Neural cell (in vitro differentiated cells): ENCODE results near the gene LRRC8D. TPM values are rescaled to one million over a fixed set of nuclear protein-coding genes. Genes with fewer than 3 reads are reported as not detected.

Source experiments
- H2AFZ ChIP-seq: fragments of 200-600, 300-800 bp; sonication (generic), shearing (Covaris generic); 2 replicates; pipeline ENCODE4 v1.6.0; 2014; ENCODE audit warnings: low read depth, mild to moderate bottlenecking, antibody characterized with exemption, low read length, moderate library complexity
- H3F3A ChIP-seq: fragments of 200-600 bp; shearing (Covaris generic); 2 replicates; pipeline ENCODE4 v1.6.1; 2016; ENCODE audit warnings: mild to moderate bottlenecking, moderate library complexity, mixed read lengths, antibody characterized with exemption, low read length; ENCODE audit not compliant: insufficient read depth, poor library complexity, severe bottlenecking
- H3K27ac ChIP-seq: fragments of 200-600, 300-800 bp; sonication (generic), shearing (Covaris generic); 2 replicates; pipeline ENCODE4 v1.5.1; 2014; ENCODE audit warnings: mild to moderate bottlenecking, low read length, moderate library complexity
- H3K27me3 ChIP-seq: fragments of 300-800, 200-600 bp; sonication (generic), shearing (Covaris generic); 2 replicates; pipeline ENCODE4 v1.6.0; 2014; ENCODE audit warnings: mild to moderate bottlenecking, low read depth, low read length, moderate library complexity; ENCODE audit not compliant: insufficient read depth
- H3K36me3 ChIP-seq: fragments of 300-800, 200-600 bp; sonication (generic), shearing (Covaris generic); 2 replicates; pipeline ENCODE4 v1.5.1; 2014; ENCODE audit warnings: mild to moderate bottlenecking, antibody characterized with exemption, low read length, moderate library complexity; ENCODE audit not compliant: insufficient read depth
- H3K4me2 ChIP-seq: fragments of 300-800, 200-600 bp; sonication (generic), shearing (Covaris generic); 2 replicates; pipeline ENCODE4 v1.6.0; 2014; ENCODE audit warnings: mild to moderate bottlenecking, low read length
- H3K4me3 ChIP-seq: fragments of 300-800, 200-600 bp; sonication (generic), shearing (Covaris generic); 2 replicates; pipeline ENCODE4 v1.5.1; 2014; ENCODE audit warnings: mild to moderate bottlenecking, low read length, moderate library complexity
- H3K79me2 ChIP-seq: fragments of 200-600 bp; shearing (Covaris generic); replicated peaks from 2 replicates; pipeline ENCODE4 v1.6.0; 2014; ENCODE audit warnings: mild to moderate bottlenecking, low read length, moderate library complexity; ENCODE audit not compliant: insufficient read depth
- H3K9ac ChIP-seq: fragments of 300-800, 200-600 bp; sonication (generic), shearing (Covaris generic); 2 replicates; pipeline ENCODE4 v1.6.1; 2016; ENCODE audit warnings: mild to moderate bottlenecking, low read length, mixed read lengths
- H3K9me2 ChIP-seq: fragments of 200-600 bp; shearing (Covaris generic); 2 replicates; pipeline ENCODE4 v1.6.1; 2016; ENCODE audit warnings: mild to moderate bottlenecking, low read length, mixed read lengths; ENCODE audit not compliant: insufficient read depth
- H3K9me3 ChIP-seq: fragments of 200-600, 300-800 bp; sonication (generic), shearing (Covaris generic); 2 replicates; pipeline ENCODE4 v1.6.1; 2016; ENCODE audit warnings: mild to moderate bottlenecking, mixed run types, low read length, moderate library complexity, mixed read lengths
- H4K20me1 ChIP-seq: fragments of 200-600 bp; shearing (Covaris generic); 2 replicates; pipeline ENCODE4 v1.6.1; 2016; ENCODE audit warnings: mild to moderate bottlenecking, mixed run types; ENCODE audit not compliant: insufficient read depth
- CTCF ChIP-seq: fragments of 450-650 bp; IDR thresholded peaks from 2 replicates; pipeline ENCODE4 v1.5.1; 2014; ENCODE audit warnings: antibody characterized with exemption, mild to moderate bottlenecking, moderate library complexity; ENCODE audit not compliant: poor library complexity, severe bottlenecking
- EP300 ChIP-seq: fragments of 450-650 bp; conservative IDR thresholded peaks from 2 replicates; pipeline ENCODE4 v1.6.1; 2014; ENCODE audit warnings: antibody characterized with exemption, mild to moderate bottlenecking, moderate library complexity; ENCODE audit not compliant: poor library complexity, severe bottlenecking
- EZH2 ChIP-seq: fragments of 200-600, 300-800 bp; shearing (Covaris generic), sonication (generic); IDR thresholded peaks from 2 replicates; pipeline ENCODE4 v1.6.1; 2014; ENCODE audit warnings: antibody characterized with exemption, low read length, borderline replicate concordance, mild to moderate bottlenecking; ENCODE audit not compliant: insufficient read depth, poor library complexity, severe bottlenecking
- MXI1 ChIP-seq: fragments of 450-650 bp; conservative IDR thresholded peaks from 2 replicates; pipeline ENCODE4 v1.6.1; 2014; ENCODE audit warnings: antibody characterized with exemption, mild to moderate bottlenecking; ENCODE audit not compliant: poor library complexity, severe bottlenecking
- POLR2AphosphoS5 ChIP-seq: IDR thresholded peaks from 2 replicates; pipeline ENCODE4 v1.6.1; 2012
- RAD21 ChIP-seq: fragments of 450-650 bp; conservative IDR thresholded peaks from 2 replicates; pipeline ENCODE4 v1.6.1; 2014; ENCODE audit warnings: antibody characterized with exemption, mild to moderate bottlenecking, moderate library complexity
- REST ChIP-seq: IDR thresholded peaks from 2 replicates; pipeline ENCODE4 v1.6.1; 2012; ENCODE audit warnings: borderline replicate concordance
- SMC3 ChIP-seq: fragments of 450-650 bp; conservative IDR thresholded peaks from 2 replicates; pipeline ENCODE4 v1.6.1; 2014; ENCODE audit warnings: antibody characterized with exemption, mild to moderate bottlenecking, moderate library complexity; ENCODE audit not compliant: poor library complexity
- TAF1 ChIP-seq: IDR thresholded peaks from 2 replicates; pipeline ENCODE4 v1.6.1; 2012; ENCODE audit warnings: low read depth
- polyA plus RNA-seq: library from polyadenylated mRNA; depleted of rRNA; stranded (reverse); fragments of >200 nt; gene quantifications from 2 replicates; pipeline ENCODE4 v1.2.3, GENCODE V29; 2014

LRRC8D gene
- polyA plus RNA-seq, 1 donor from 2014 or later: 43.7 TPM

- H3K9ac ChIP-seq: no peak overlapping the region
- H3K4me3 ChIP-seq: no peak overlapping the region
- H3K27ac ChIP-seq: no peak overlapping the region
- H3K4me2 ChIP-seq: no peak overlapping the region
- H3F3A ChIP-seq: no peaks in the 10 kb centered on the region
- H3K9me3 ChIP-seq: no peaks in the 10 kb centered on the region
- no peak for TF ChIP-seq POLR2AphosphoS5
- no peak for TF ChIP-seq EP300
- TF ChIP-seq MXI1: no peak
- no peak overlapping the region for H2AFZ ChIP-seq
- no peaks in the 10 kb centered on the region for H3K36me3 ChIP-seq
- H3K9me2 ChIP-seq: no peaks in the 10 kb centered on the region
- H3K79me2 ChIP-seq: no peaks in the 10 kb centered on the region
- no peaks in the 10 kb centered on the region for H4K20me1 ChIP-seq
- H3K27me3 ChIP-seq: no peaks in the 10 kb centered on the region
Measured at GRCh38 chr1:89887713-89888112, 66.9 kb downstream of the LRRC8D start.

- no peaks in the 10 kb centered on the region for H3K36me3 ChIP-seq
- no peak overlapping the region for H3K27ac ChIP-seq
- H3K4me3 ChIP-seq: no peak overlapping the region
- H3K9me3 ChIP-seq: no peaks in the 10 kb centered on the region
- no peaks in the 10 kb centered on the region for H3K27me3 ChIP-seq
- no peak for TF ChIP-seq TAF1
- no peak for TF ChIP-seq SMC3
- TF ChIP-seq MXI1: no peak
- no peak for TF ChIP-seq POLR2AphosphoS5
- no peak for TF ChIP-seq EZH2
- TF ChIP-seq RAD21: no peak
- TF ChIP-seq REST: no peak
- TF ChIP-seq EP300: no peak
- no peak overlapping the region for H2AFZ ChIP-seq
- H3K4me2 ChIP-seq: no peak overlapping the region
- no peaks in the 10 kb centered on the region for H4K20me1 ChIP-seq
- no peaks in the 10 kb centered on the region for H3F3A ChIP-seq
- H3K9me2 ChIP-seq: no peaks in the 10 kb centered on the region
- H3K9ac ChIP-seq: no peak overlapping the region
- no peaks in the 10 kb centered on the region for H3K79me2 ChIP-seq
Measured at GRCh38 chr1:89888480-89889322, 67.9 kb downstream of the LRRC8D start.

- H3K4me3 ChIP-seq: no peak overlapping the region
- no peaks in the 10 kb centered on the region for H4K20me1 ChIP-seq
- no peaks in the 10 kb centered on the region for H3K27me3 ChIP-seq
- H3K9ac ChIP-seq: no peak overlapping the region
- H3K9me3 ChIP-seq: no peaks in the 10 kb centered on the region
- TF ChIP-seq CTCF: no peak
- TF ChIP-seq SMC3: no peak
- TF ChIP-seq RAD21: no peak
- no peak for TF ChIP-seq EZH2
- TF ChIP-seq REST: no peak
- TF ChIP-seq EP300: no peak
- TF ChIP-seq MXI1: no peak
- no peak for TF ChIP-seq TAF1
- TF ChIP-seq POLR2AphosphoS5: no peak
- no peak overlapping the region for H3K4me2 ChIP-seq
- H3F3A ChIP-seq: no peaks in the 10 kb centered on the region
- no peaks in the 10 kb centered on the region for H3K9me2 ChIP-seq
- no peak overlapping the region for H2AFZ ChIP-seq
- no peaks in the 10 kb centered on the region for H3K36me3 ChIP-seq
- no peaks in the 10 kb centered on the region for H3K79me2 ChIP-seq
- no peak overlapping the region for H3K27ac ChIP-seq
Measured at GRCh38 chr1:89889323-89889615, 68.4 kb downstream of the LRRC8D start.
